Ishikawa (cell line): ENCODE results near the gene NFE2L2.

Source experiments
- EP300 ChIP-seq: IDR thresholded peaks from 2 replicates; pipeline ENCODE4 v1.6.1; 2012; ENCODE audit warnings: borderline replicate concordance
- RAD21 ChIP-seq: IDR thresholded peaks from 2 replicates; pipeline ENCODE4 v1.6.1; 2012; ENCODE audit warnings: low read depth
- REST ChIP-seq: IDR thresholded peaks from 2 replicates; pipeline ENCODE4 v1.6.1; 2012; ENCODE audit warnings: low read depth, mild to moderate bottlenecking
- TEAD4 ChIP-seq: IDR thresholded peaks from 2 replicates; pipeline ENCODE4 v1.6.1; 2012
- YY1 ChIP-seq: IDR thresholded peaks from 2 replicates; pipeline ENCODE4 v1.6.1; 2012; ENCODE audit warnings: low read depth

- TF ChIP-seq YY1 (peak; percentile 81), TEAD4 (peak; percentile 84), EP300 (peak; percentile 71; the same call in 1 of the 2 replicates), RAD21 (0 out of 2 replicates have a peak, but pooled peaks have one; percentile 3), REST (no peak)
Observed at GRCh38 chr2:177242121-177242987, 22.2 kb downstream of the NFE2L2 start.
